Activated CD4-positive, CD25-positive, alpha-beta regulatory T cell treated with anti-CD3 and anti-CD28 coated beads, Interleukin-2, amount 50 U/mL, for 72 hours (primary cell): ENCODE measurements around the gene BCL11B.

ENCODE experiments used
- DNase-seq: peaks from one replicate; pipeline ENCODE4 v3.0.0; 2021

Gene BCL11B

GRCh38 chr14:99252940-99253868 is 18.8 kb downstream of the BCL11B start:
- peak; percentile 60 for DNase-seq

- DNase-seq: peak; percentile 28
Measured at GRCh38 chr14:99252443-99252939, 19.5 kb downstream of the BCL11B start.

- no peak for DNase-seq
Measured at GRCh38 chr14:99251721-99252120, 20.3 kb downstream of the BCL11B start.

GRCh38 chr14:99250636-99251208 is 21.3 kb downstream of the BCL11B start:
- DNase-seq: no peak

- DNase-seq: no peak
Measured at GRCh38 chr14:99249389-99249788, 22.6 kb downstream of the BCL11B start.

DNA sequence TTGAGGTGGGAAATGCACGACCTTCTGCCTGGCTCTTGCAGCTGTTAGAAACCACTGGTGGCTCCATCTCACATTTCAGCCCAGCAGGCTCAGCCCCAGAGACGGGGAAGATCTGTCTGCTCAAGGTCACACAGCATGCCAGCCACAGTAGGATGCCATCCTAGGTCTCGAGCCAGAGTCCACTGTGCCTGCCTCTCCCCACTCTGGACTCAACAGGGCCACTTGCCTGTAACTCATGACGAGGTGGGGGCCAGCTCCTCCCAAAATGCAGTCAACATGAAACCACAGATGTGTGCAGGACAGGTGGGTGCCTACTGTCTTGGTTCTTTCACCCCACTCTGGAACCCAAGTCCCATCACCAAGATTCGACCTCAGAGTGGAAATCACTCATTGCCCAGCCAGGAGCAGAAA is 23.2 kb downstream of the BCL11B start:
- DNase-seq: no peak

GRCh38 chr14:99247772-99248171 is 24.2 kb downstream of the BCL11B start:
- no peak for DNase-seq

- no peak for DNase-seq
Measured at GRCh38 chr14:99247101-99247729, 24.8 kb downstream of the BCL11B start.

GRCh38 chr14:99246536-99247097 is 25.4 kb downstream of the BCL11B start:
- DNase-seq: no peak

DNA sequence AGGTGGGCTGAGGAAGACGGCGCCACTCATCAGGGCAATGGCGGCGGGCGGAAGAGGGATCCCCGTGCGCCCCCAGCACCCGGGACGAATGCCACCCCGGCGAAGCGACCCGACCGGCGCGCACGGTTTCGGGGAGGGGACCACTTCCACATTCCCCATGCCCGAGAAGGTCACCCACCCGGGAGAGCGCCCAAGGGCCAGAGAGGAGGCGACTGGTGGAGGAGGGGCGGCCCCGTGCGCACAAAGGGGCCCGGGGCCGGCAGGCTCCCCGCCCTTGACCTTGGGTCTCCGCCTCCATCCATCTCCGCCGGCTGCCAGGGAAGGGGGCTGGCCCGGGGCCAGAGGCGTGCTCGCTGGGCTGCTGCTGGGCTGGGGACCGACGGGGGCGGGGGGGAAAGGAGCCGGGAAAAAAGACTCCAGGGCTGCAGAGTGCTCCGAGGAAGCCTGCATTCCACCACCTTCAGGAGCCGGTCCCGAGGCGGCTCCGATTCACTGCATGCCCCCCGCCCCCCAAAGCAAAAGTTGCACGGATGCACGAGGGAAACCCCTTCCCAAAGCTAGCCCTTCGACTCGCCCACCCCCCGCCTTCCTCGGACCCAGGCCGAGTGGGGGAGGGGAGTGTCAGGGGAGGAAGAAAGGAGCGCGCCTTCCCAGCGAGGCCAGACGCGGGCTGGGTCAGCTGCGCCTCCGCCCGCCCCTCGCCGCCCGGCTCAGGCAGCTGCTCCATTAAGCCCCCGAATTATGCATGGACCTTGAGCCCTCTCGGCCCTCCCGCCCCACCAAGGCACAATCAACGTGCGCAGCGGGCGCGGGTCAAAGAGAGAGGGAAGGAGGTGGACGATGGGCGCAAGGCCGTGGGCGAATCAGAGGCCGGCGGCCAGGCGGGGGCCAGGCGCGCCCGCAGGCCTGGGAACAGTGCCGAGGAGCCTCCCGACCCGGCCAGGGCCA is 26.2 kb downstream of the BCL11B start:
- no peak for DNase-seq

- no peak for DNase-seq
Measured at GRCh38 chr14:99244941-99245563, 26.9 kb downstream of the BCL11B start.

GRCh38 chr14:99244367-99244901 is 27.6 kb downstream of the BCL11B start:
- no peak for DNase-seq

- DNase-seq: no peak
Measured at GRCh38 chr14:99242816-99243721, 28.9 kb downstream of the BCL11B start.

DNA sequence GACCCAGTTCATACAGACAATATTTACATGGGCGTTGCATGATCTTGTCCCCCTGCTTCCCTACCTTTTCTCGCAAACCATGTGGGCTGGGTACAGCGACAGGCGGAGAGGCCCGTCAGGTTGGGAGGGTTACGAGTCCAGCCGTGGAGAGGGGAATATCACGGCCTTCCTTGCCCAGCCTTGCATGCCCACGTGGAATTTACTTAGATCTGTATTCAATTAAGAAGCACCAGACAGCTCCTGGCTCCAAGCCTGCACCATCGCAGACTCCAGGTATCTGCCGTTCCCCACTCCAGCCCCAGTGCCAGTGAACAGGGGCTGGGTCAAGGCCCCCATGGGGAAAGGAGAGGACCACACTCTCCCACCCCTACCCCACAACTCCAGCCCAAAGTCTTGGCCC is 29.8 kb downstream of the BCL11B start:
- DNase-seq: no peak

GRCh38 chr14:99241325-99242010 is 30.5 kb downstream of the BCL11B start:
- no peak for DNase-seq

DNA sequence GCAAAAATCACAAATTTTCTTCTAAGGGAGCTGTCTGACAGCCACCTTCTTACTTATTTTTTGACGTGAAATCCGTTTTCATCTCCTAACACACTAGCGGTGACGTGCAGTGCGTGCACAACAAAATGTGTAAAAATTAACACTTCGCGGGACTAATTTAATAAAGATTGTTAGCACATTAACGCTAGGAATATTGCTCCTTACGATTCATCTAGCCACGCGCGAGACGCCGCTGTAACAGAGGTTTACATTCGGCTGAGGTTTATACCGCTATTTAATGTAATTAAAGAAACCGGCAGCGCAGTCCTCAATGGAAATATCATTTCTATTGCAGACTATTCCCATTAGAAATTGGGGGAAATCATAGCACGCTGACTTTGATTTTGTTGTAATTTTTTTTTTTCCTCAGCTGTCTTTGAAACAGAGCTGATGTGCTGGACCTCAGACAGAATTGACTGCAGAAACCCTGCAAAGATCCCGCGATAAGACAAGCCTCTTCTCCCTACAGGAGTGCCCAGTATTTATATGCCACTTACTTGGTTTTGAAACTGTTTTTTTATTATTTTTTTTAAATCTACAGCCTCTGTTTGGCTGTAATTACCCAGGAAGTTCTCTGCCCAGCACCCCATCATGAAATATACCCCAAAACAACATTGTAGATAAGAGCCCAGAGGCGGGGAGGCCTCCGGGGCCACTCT is 31.2 kb downstream of the BCL11B start:
- no peak for DNase-seq

GRCh38 chr14:99239661-99240092 is 32.3 kb downstream of the BCL11B start:
- DNase-seq: no peak

- DNase-seq: no peak
Measured at GRCh38 chr14:99238216-99238615, 33.8 kb downstream of the BCL11B start.

- DNase-seq: no peak
Measured at GRCh38 chr14:99237288-99237687, 34.7 kb downstream of the BCL11B start.
